Vagina (tissue), 2 donors: ENCODE measurements around the gene CELF1. TPM values are rescaled to one million over a fixed set of nuclear protein-coding genes. Genes with fewer than 3 reads are reported as not detected.
"Not testable (repeated sequence)": the region's sequence is repeated elsewhere in the genome, so short reads cannot be mapped to it uniquely, and the experiment has no call there.

Source experiments
- DNase-seq, 2 donors: peaks; one replicate each; pipeline ENCODE4 v3.0.0-alpha.2; 2017; ENCODE audit errors: extremely low spot score in 2 of 2
- H3K27ac ChIP-seq: fragments of 200-600 bp; sonication (generic); one replicate; pipeline ENCODE4 v1.5.1; 2019
- H3K27me3 ChIP-seq: fragments of 200-600 bp; sonication (generic); one replicate; pipeline ENCODE4 v1.5.1; 2019
- H3K36me3 ChIP-seq, 2 donors: fragments of 200-600 bp; sonication (generic); one replicate each; pipeline ENCODE4 v1.5.1; 2017 to 2019
- H3K4me1 ChIP-seq: fragments of 200-600 bp; sonication (generic); one replicate; pipeline ENCODE4 v1.5.1; 2019
- H3K4me3 ChIP-seq, 2 donors: fragments of 200-600 bp; sonication (generic); 1 replicate in 1 of 2; 2 replicates in 1 of 2; pipeline ENCODE4 v1.5.1; 2016 to 2019
- H3K9me3 ChIP-seq: fragments of 200-600 bp; sonication (generic); one replicate; pipeline ENCODE4 v1.5.1; 2019
- CTCF ChIP-seq, 3 experiments: fragments of 450-650 bp in 2 of 3; fragments of 200-600 bp in 1 of 3; sonication (generic) in 1 of 3; IDR thresholded peaks; one replicate each; pipeline ENCODE4 v1.5.1; 2017 to 2019; ENCODE audit warnings: antibody characterized with exemption in 3 of 3, mild to moderate bottlenecking in 2 of 3, moderate library complexity in 2 of 3
- POLR2A ChIP-seq, 2 donors: fragments of 450-650 bp; IDR thresholded peaks; one replicate each; pipeline ENCODE4 v1.6.1; 2017; ENCODE audit warnings: antibody characterized with exemption in 2 of 2, mild to moderate bottlenecking in 2 of 2, moderate library complexity in 2 of 2
- POLR2AphosphoS5 ChIP-seq, 2 donors: sonication (generic); formaldehyde crosslinking; IDR thresholded peaks; one replicate each; pipeline ENCODE4 v1.9.0; 2017; ENCODE audit warnings: antibody characterized with exemption in 2 of 2, mild to moderate bottlenecking in 2 of 2, low read depth in 1 of 2; ENCODE audit not compliant: insufficient read depth in 1 of 2
- intact Hi-C: fragments of 100-400 bp; cut with DNase I; formaldehyde crosslinking; loops from one replicate; pipeline ENCODE4 v1.15.1; 2023
- total RNA-seq: library from RNA; depleted of rRNA; stranded (reverse); fragments of >200 nt; gene quantifications from one replicate; pipeline ENCODE4 v1.2.3, GENCODE V29; 2016

CELF1 gene
- total RNA-seq, 1 donor from 2014 or later = 100 TPM

- no peaks in the 10 kb centered on the region for H3K27me3 ChIP-seq
- no peak for DNase-seq
- H3K4me1 ChIP-seq = peaks cover 7% of the 10 kb centered on the region
- no peak overlapping the region for H3K27ac ChIP-seq
- intact Hi-C loops = no loop called here
- no peaks in the 10 kb centered on the region for H3K36me3 ChIP-seq
- H3K9me3 ChIP-seq = no peaks in the 10 kb centered on the region
- TF ChIP-seq POLR2A (IDR thresholded peaks at IDR 0.05) (no peak), POLR2AphosphoS5 (IDR thresholded peaks at IDR 0.05; ENCODE audit: insufficient read depth in 1 of 2, low read depth in 1 of 2) (no peak), CTCF (IDR thresholded peaks at IDR 0.05) (no peak)
- H3K4me3 ChIP-seq = no peak overlapping the region
Observed at GRCh38 chr11:47560426-47560825, 7.5 kb upstream of the CELF1 start.

- TF ChIP-seq CTCF (IDR thresholded peaks at IDR 0.05) = no peak
- no peak for TF ChIP-seq POLR2A (IDR thresholded peaks at IDR 0.05)
- no peak for TF ChIP-seq POLR2AphosphoS5 (IDR thresholded peaks at IDR 0.05; ENCODE audit: insufficient read depth in 1 of 2, low read depth in 1 of 2)
- H3K9me3 ChIP-seq = no peaks in the 10 kb centered on the region
- intact Hi-C loops = loop anchor here (10.0 kb wide), 1 partner anchor 94 kb away; no protein-coding TSS in a partner anchor
Observed at GRCh38 chr11:47558695-47559094, 5.8 kb upstream of the CELF1 start.

GRCh38 chr11:47557004-47557403, 4.1 kb upstream of the CELF1 start:
- not testable (repeated sequence) for DNase-seq, H3K27ac ChIP-seq, H3K4me1 ChIP-seq, H3K9me3 ChIP-seq, H3K4me3 ChIP-seq, H3K27me3 ChIP-seq, H3K36me3 ChIP-seq
- intact Hi-C loops = loop anchor here (10.0 kb wide), 1 partner anchor 92 kb away; no protein-coding TSS in a partner anchor

More at GRCh38 chr11:47558695-47559094, 5.8 kb upstream of the CELF1 start:
- no peak overlapping the region for H3K27ac ChIP-seq
- H3K36me3 ChIP-seq = no peaks in the 10 kb centered on the region
- no peaks in the 10 kb centered on the region for H3K27me3 ChIP-seq
- H3K4me3 ChIP-seq = no peak overlapping the region
- DNase-seq = no peak
- H3K4me1 ChIP-seq = peaks cover 2% of the 10 kb centered on the region

GRCh38 chr11:47553406-47553743, 443 bp upstream of the CELF1 start:
- Histone ChIP-seq H3K4me1 (peaks cover 43% of the 10 kb centered on the region), H3K27me3 (no peaks in the 10 kb centered on the region), H3K27ac (peak overlapping the region; percentile 92), H3K4me3 (peak overlapping the region; percentile 81 to 94), H3K9me3 (no peaks in the 10 kb centered on the region), H3K36me3 (no peaks in the 10 kb centered on the region)
- intact Hi-C loops = loop anchor here (10.0 kb wide), 1 partner anchor 89 kb away; no protein-coding TSS in a partner anchor
- no peak for TF ChIP-seq CTCF (IDR thresholded peaks at IDR 0.05)
- TF ChIP-seq POLR2A (IDR thresholded peaks at IDR 0.05) = no peak
- TF ChIP-seq POLR2AphosphoS5 (IDR thresholded peaks at IDR 0.05; ENCODE audit: insufficient read depth in 1 of 2, low read depth in 1 of 2) = no peak
- DNase-seq = no peak

- no peak for TF ChIP-seq POLR2AphosphoS5 (IDR thresholded peaks at IDR 0.05; ENCODE audit: insufficient read depth in 1 of 2, low read depth in 1 of 2)
- H3K4me1 ChIP-seq = peaks cover 53% of the 10 kb centered on the region
- H3K27me3 ChIP-seq = no peaks in the 10 kb centered on the region
- peak overlapping the region; percentile 81 to 94 for H3K4me3 ChIP-seq
- DNase-seq = no peak
- H3K36me3 ChIP-seq = no peaks in the 10 kb centered on the region
- peak overlapping the region; percentile 92 for H3K27ac ChIP-seq
- no peaks in the 10 kb centered on the region for H3K9me3 ChIP-seq
- intact Hi-C loops = loop anchor here (10.0 kb wide), 1 partner anchor 87 kb away; no protein-coding TSS in a partner anchor
Observed at GRCh38 chr11:47552056-47552565, 821 bp downstream of the CELF1 start.

- intact Hi-C loops = loop anchor here (10.0 kb wide), 1 partner anchor 86 kb away; no protein-coding TSS in a partner anchor
- Histone ChIP-seq H3K27me3 (no peaks in the 10 kb centered on the region), H3K9me3 (no peaks in the 10 kb centered on the region), H3K27ac (peak overlapping the region; percentile 5), H3K4me1 (peaks cover 56% of the 10 kb centered on the region), H3K36me3 (no peaks in the 10 kb centered on the region), H3K4me3 (peak overlapping the region in 1 of 2 donors; percentile 94)
- no peak for DNase-seq
- TF ChIP-seq POLR2A (IDR thresholded peaks at IDR 0.05) = no peak
- TF ChIP-seq CTCF (IDR thresholded peaks at IDR 0.05) = no peak
- no peak for TF ChIP-seq POLR2AphosphoS5 (IDR thresholded peaks at IDR 0.05; ENCODE audit: insufficient read depth in 1 of 2, low read depth in 1 of 2)
Observed at GRCh38 chr11:47551086-47551485, 1.8 kb downstream of the CELF1 start.
